ENCODE results near the gene IGF2BP2.

- TF ChIP-seq CTCF (IDR thresholded peaks at IDR 0.05) (no peak), EZH2 (IDR thresholded peaks at IDR 0.05; ENCODE audit: borderline replicate concordance, insufficient read depth, low read depth, low read length, poor library complexity, severe bottlenecking) (no peak)
Observed at GRCh38 chr3:185687271-185687878, 137.5 kb downstream of the IGF2BP2 start.
